Common myeloid progenitor, CD34-positive (primary cell): ENCODE measurements around the gene CNOT1.
"Not testable (repeated sequence)": the region's sequence is repeated elsewhere in the genome, so short reads cannot be mapped to it uniquely, and the experiment has no call there.

Experiments
- CTCF ChIA-PET: fragments of 350-600 bp; sonication (Branson Sonifier 250); formaldehyde crosslinking; loops from one replicate; lab custom pipeline; 2021; ENCODE audit warnings: antibody characterized with exemption; lab: Charles Lee
- POLR2A ChIA-PET: fragments of 350-600 bp; sonication (Branson Sonifier 250); formaldehyde crosslinking; loops from one replicate; lab custom pipeline; 2021; ENCODE audit warnings: antibody characterized with exemption; lab: Charles Lee
- DNase-seq, 3 donors: peaks; one replicate each; pipeline versions ENCODE4 v3.0.0 to v3.0.0-alpha.2; 2013
- H3K27ac ChIP-seq, 2 experiments: 1 replicate in 1 of 2; 2 replicates in 1 of 2; pipeline ENCODE4 v1.7.0; 2013; ENCODE audit warnings: inconsistent platforms in 2 of 2, low read length in 2 of 2, mild to moderate bottlenecking in 2 of 2, low read depth in 1 of 2, moderate library complexity in 1 of 2; ENCODE audit not compliant: severe bottlenecking in 2 of 2, insufficient read depth in 1 of 2, poor library complexity in 1 of 2
- H3K27me3 ChIP-seq, 5 experiments: replicated peaks in 2 of 5; 1 replicate in 3 of 5; 2 replicates in 2 of 5; pipeline versions ENCODE4 v1.6.1 to v1.7.0; 2013; ENCODE audit warnings: low read length in 4 of 5, mild to moderate bottlenecking in 2 of 5, moderate library complexity in 2 of 5, inconsistent platforms in 1 of 5; ENCODE audit not compliant: insufficient read depth in 5 of 5, control insufficient read depth in 4 of 5
- H3K36me3 ChIP-seq, 4 experiments: 1 replicate in 2 of 4; 2 replicates in 2 of 4; pipeline versions ENCODE4 v1.6.1 to v1.7.0; 2013; ENCODE audit warnings: low read length in 3 of 4, control low read depth in 1 of 4, mild to moderate bottlenecking in 1 of 4; ENCODE audit not compliant: control insufficient read depth in 4 of 4, insufficient read depth in 4 of 4
- H3K4me1 ChIP-seq, 4 experiments: 1 replicate in 3 of 4; 2 replicates in 1 of 4; pipeline versions ENCODE4 v1.6.1 to v1.7.1; 2013; ENCODE audit warnings: low read length in 3 of 4, mild to moderate bottlenecking in 3 of 4, control low read depth in 1 of 4, inconsistent platforms in 1 of 4, moderate library complexity in 1 of 4; ENCODE audit not compliant: control insufficient read depth in 4 of 4, insufficient read depth in 4 of 4; ENCODE audit errors: control extremely low read depth in 1 of 4
- H3K4me3 ChIP-seq, 7 experiments: 1 replicate in 4 of 7; 2 replicates in 3 of 7; pipeline versions ENCODE4 v1.5.1 to v1.7.0; 2013; ENCODE audit warnings: mild to moderate bottlenecking in 7 of 7, low read length in 6 of 7, moderate library complexity in 6 of 7, inconsistent platforms in 2 of 7, low read depth in 2 of 7, control low read depth in 1 of 7; ENCODE audit not compliant: insufficient read depth in 4 of 7, control insufficient read depth in 1 of 7; ENCODE audit errors: extremely low read depth in 1 of 7
- H3K9me3 ChIP-seq, 5 experiments: 1 replicate in 4 of 5; 2 replicates in 1 of 5; pipeline versions ENCODE4 v1.6.1 to v1.7.1; 2013; ENCODE audit warnings: low read length in 4 of 5, mild to moderate bottlenecking in 2 of 5, inconsistent platforms in 1 of 5, low read depth in 1 of 5, moderate library complexity in 1 of 5; ENCODE audit not compliant: control insufficient read depth in 4 of 5, insufficient read depth in 2 of 5; ENCODE audit errors: control extremely low read depth in 1 of 5
- WGBS: methylation state at CpG from one replicate; pipeline ENCODE4 v1.1.5; 2013; ENCODE audit not compliant: insufficient coverage; 5-methylcytosine and 5-hydroxymethylcytosine counted together

The CNOT1 gene

DNA sequence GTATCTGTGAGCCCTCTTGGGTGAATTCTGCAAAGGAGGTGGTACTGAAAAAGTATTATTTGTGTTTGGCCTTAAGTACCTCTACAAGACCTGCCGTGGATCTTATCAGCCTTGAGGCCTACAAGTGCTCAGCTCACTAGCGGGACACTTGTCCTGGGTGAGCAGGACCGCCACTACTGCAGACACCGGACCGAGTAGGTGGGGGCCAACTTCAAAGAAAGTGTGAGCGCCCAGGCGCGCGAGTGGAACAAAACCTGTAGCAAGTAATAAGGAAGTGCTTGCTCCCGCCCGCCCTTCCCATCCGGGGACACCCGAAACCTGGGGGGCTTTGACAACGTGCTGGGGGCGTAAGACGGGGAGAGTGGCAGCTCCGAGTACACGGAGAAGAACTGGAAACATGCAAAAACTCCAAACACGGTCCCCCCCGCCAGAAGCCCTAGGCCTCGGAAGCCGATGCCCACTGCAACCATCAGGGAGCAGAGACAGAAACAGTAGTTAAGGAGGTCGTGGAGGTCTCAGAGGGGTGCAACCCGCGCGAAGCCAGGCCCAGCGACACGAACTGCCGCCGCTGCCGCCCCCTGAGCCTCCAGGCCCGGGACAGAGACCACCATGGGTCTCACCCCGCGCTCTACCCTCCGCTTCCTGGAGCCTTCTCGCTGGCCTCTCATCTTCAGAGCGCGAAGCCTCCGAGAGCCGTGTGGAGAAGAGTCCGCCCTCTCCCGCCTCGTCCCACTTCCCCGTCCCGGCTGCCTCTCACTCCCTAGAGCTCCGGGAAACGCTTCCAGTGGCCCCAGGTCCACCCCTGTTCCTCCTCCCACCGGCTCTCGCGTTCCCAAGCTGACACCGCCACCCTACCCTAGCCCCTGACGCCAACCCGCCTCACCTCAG lies 537 bp downstream of the CNOT1 start:
- ChIA-PET POLR2A (interaction anchor here (0.8 kb wide), 1 partner anchor 14 kb away, joined by 5 read pairs; no protein-coding TSS in a partner anchor), CTCF (interaction anchor here (1.6 kb wide), 1 partner anchor 52 kb away, joined by 3 read pairs; no protein-coding TSS in a partner anchor)
- Histone ChIP-seq H3K36me3 (peaks cover 0 to 13% (median 8%) of the 10 kb centered on the region in 4 experiments), H3K27me3 (no peaks in the 10 kb centered on the region), H3K4me3 (peak overlapping the region; percentile 75 to 99 (median 98)), H3K27ac (peak overlapping the region; percentile 99 to 100), H3K9me3 (no peaks in the 10 kb centered on the region), H3K4me1 (peaks cover 9 to 31% (median 15%) of the 10 kb centered on the region in 4 experiments)
- 0% methylated on average over 36 of the region's 53 CpGs for WGBS
- DNase-seq = peak; percentile 33 to 71 (median 55)

DNA sequence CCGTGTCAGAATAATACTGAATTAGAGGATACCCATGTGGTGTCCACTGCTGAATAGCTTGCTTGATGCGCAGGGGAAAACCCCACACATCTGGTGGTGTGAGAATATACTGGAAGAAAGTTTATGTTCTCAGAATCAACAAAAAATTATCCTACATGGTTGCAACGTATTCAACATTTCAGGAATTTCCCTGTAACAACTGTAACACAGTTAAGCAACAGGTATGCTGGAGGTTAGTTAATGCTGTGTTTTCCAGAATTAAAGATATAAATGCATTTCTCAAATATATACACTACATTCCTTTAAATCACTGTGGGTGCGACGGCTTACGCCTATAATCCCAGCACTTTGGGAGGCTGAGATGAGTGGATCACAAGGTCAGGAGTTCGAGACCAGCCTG lies 5.4 kb downstream of the CNOT1 start:
- H3K27me3 ChIP-seq = no peaks in the 10 kb centered on the region
- ChIA-PET CTCF (interaction anchor here (1.2 kb wide), 1 partner anchor 36 kb away, joined by 3 read pairs; no protein-coding TSS in a partner anchor), POLR2A (no interaction called here)
- H3K4me1 ChIP-seq = peaks cover 9 to 21% (median 12%) of the 10 kb centered on the region in 4 experiments
- no peak for DNase-seq
- H3K4me3 ChIP-seq = no peak overlapping the region
- no peak overlapping the region for H3K27ac ChIP-seq
- peaks cover 8 to 45% (median 33%) of the 10 kb centered on the region in 4 experiments for H3K36me3 ChIP-seq
- WGBS = 100% methylated on average over 3 of the region's 7 CpGs
- no peaks in the 10 kb centered on the region for H3K9me3 ChIP-seq

DNA sequence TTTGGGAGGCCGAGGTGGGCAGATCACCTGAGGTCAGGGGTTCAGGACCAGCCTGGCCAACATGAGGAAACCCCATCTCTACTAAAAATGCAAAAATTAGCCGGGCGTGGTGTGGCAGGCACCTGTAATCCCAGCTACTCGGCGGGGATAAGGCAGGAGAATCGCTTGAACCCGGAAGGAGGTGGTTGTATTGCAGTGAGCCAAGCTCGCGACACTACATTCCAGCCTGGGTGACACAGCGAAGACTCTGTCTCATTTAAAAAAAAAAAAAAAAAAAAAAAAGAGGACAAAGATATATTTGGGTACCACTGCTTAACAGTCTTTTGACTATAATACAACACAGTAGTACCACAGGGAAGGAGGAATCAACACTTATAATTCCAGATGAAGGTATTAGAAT lies 9.2 kb downstream of the CNOT1 start:
- Histone ChIP-seq H3K4me3 (no peak overlapping the region), H3K27me3 (no peaks in the 10 kb centered on the region), H3K27ac (no peak overlapping the region), H3K36me3 (peaks cover 16 to 65% (median 45%) of the 10 kb centered on the region in 4 experiments), H3K4me1 (no peaks in the 10 kb centered on the region), H3K9me3 (no peaks in the 10 kb centered on the region)
- CTCF ChIA-PET = no interaction called here
- DNase-seq = no peak
- POLR2A ChIA-PET = no interaction called here
- 98% methylated on average over 6 of the region's 10 CpGs for WGBS

DNA sequence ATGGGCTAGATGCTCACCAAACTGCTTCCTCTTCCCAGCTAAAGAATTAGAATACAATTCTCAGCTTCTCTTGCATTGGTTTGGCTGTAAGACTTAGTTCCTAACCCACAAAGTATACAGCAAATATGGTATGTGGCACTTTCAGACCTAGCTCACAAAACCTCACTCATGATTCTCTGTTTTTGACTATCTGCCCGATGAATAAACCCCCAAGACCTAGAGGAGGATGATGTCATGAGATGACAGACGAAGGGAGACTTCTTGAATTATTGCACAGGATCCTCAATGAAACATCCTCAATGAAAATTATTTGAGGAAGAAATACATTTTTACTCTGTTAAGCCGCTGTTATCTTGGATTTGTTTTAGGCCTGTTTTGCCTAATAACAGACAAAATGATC lies 14.3 kb downstream of the CNOT1 start:
- Histone ChIP-seq H3K27me3 (no peaks in the 10 kb centered on the region), H3K36me3 (peaks cover 21 to 44% (median 32%) of the 10 kb centered on the region in 4 experiments), H3K4me1 (no peaks in the 10 kb centered on the region), H3K9me3 (no peaks in the 10 kb centered on the region), H3K27ac (no peak overlapping the region), H3K4me3 (no peak overlapping the region)
- 88% methylated on average over 1 of the region's 3 CpGs for WGBS
- no peak for DNase-seq
- CTCF ChIA-PET = interaction anchor here (0.9 kb wide), 1 partner anchor 141 kb away, joined by 3 read pairs; no protein-coding TSS in a partner anchor
- POLR2A ChIA-PET = interaction anchor here (1.4 kb wide), 1 partner anchor 14 kb away, joined by 5 read pairs; the partner anchor contains the start of gene CNOT1

DNA sequence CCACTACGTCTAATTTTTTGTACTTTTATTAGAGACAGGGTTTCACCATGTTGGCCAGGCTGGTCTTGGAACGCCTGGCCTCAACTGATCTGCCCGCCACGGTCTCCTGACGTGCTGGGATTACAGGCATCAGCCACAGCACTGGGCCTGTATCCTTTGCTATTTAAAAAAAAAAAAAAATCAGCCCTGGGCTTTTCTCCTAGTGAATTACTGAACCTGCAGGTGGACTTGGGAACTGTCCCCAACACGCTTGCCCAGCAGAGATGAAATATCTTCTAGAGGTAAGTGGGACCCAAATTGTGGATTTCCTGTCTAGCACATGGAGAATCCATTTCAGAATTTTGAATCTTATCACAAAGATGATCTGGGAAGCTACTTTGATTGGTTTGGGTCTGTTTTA lies 14.8 kb downstream of the CNOT1 start:
- no peak for DNase-seq
- Histone ChIP-seq H3K27me3 (no peaks in the 10 kb centered on the region), H3K27ac (no peak overlapping the region), H3K9me3 (no peaks in the 10 kb centered on the region), H3K4me3 (no peak overlapping the region), H3K4me1 (no peaks in the 10 kb centered on the region), H3K36me3 (peaks cover 17 to 43% (median 30%) of the 10 kb centered on the region in 4 experiments)
- ChIA-PET CTCF (interaction anchor here (0.9 kb wide), 1 partner anchor 141 kb away, joined by 3 read pairs; no protein-coding TSS in a partner anchor), POLR2A (interaction anchor here (1.4 kb wide), 1 partner anchor 15 kb away, joined by 5 read pairs; the partner anchor contains the start of gene CNOT1)
- WGBS = 97% methylated on average over 6 of the region's 6 CpGs

DNA sequence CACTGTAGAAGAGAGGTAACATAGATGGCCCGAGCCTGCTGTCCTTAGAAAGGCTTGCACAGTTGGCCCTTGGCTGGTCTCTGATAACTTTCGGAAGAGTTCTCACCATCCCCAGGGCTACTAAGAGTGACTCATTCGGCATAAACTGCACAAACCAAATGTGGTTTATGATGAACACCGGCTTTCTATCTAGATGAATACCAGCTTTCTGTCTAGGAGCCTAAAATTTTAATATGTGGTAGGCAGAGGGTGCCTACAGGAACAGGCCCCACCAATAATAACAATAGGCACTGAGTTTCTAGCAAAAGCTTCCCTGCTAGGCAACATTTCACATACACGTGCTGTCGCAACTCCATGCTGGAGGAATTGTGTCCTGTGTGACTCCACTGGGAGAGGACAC lies 15.4 kb downstream of the CNOT1 start:
- WGBS = 100% methylated on average over 4 of the region's 6 CpGs
- ChIA-PET CTCF (no interaction called here), POLR2A (no interaction called here)
- Histone ChIP-seq H3K4me1 (no peaks in the 10 kb centered on the region), H3K27ac (no peak overlapping the region), H3K27me3 (no peaks in the 10 kb centered on the region), H3K36me3 (peaks cover 13 to 41% (median 30%) of the 10 kb centered on the region in 4 experiments), H3K9me3 (no peaks in the 10 kb centered on the region), H3K4me3 (no peak overlapping the region)
- no peak for DNase-seq

DNA sequence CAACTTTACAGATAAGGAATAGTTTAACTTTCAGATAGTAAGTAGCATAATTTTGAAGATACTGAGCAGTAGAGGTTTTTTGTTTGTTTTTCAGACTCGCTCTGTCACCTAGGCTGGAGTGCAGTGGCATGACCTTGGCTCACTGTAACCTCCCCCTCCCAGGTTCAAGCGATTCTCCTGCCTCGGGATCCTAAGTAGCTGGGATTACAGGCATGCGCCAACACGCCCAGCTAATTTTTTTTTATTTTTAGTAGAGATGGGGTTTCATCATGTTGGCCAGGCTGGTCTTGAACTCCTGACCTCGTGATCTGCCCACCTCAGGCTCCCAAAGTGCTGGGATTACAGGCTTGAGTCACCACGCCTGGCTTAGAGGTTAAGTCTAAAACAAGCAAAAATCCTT lies 16.7 kb downstream of the CNOT1 start:
- H3K27me3 ChIP-seq, POLR2A ChIA-PET, CTCF ChIA-PET, H3K4me3 ChIP-seq, H3K9me3 ChIP-seq, H3K4me1 ChIP-seq, H3K27ac ChIP-seq, DNase-seq: not testable (repeated sequence)
- WGBS = 100% methylated on average over 4 of the region's 7 CpGs
- H3K36me3 ChIP-seq = peaks cover 13 to 39% (median 24%) of the 10 kb centered on the region in 4 experiments
